A549 treated with GW870086 at 1 μM for 4 hours (cell line): Measurements from ENCODE around the gene CAMK1G. TPM values are rescaled to one million over a fixed set of nuclear protein-coding genes. Genes with fewer than 3 reads are reported as not detected.

Source experiments
- total RNA-seq: library from RNA; stranded (reverse); fragments of 200-300 nt; extraction: Qiagen RNA extraction; gene quantifications from 5 replicates; pipeline ENCODE4 v1.2.3, GENCODE V29; 2022; ENCODE audit warnings: low read depth

The CAMK1G gene
- 0.16 to 0.51 TPM (median 0.26 TPM) in 5 replicates for total RNA-seq

DNA sequence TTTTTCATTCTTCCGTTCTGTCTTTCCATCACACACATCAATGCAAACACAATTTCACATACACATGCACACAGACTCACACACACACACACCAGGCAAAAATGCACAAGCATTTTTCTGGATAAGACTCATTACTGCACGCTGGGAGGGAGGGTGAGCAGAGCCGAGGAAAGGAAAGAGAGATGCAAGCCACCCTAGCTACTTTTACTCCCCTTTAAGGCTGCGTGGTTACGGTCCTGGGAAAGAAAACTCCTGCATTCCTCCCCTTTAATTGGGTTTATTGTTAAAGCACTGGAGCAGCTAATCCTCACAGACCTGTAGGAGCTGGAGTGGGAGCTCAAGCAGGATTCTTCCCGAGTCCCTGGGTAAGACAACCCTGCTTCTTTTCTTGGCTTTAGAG, at the start of gene CAMK1G:
TSS of gene CAMK1G (plus strand) at position 307 of the 400 bp plus-strand sequence. CDS start 11,270 bp downstream, outside the sequence.

DNA sequence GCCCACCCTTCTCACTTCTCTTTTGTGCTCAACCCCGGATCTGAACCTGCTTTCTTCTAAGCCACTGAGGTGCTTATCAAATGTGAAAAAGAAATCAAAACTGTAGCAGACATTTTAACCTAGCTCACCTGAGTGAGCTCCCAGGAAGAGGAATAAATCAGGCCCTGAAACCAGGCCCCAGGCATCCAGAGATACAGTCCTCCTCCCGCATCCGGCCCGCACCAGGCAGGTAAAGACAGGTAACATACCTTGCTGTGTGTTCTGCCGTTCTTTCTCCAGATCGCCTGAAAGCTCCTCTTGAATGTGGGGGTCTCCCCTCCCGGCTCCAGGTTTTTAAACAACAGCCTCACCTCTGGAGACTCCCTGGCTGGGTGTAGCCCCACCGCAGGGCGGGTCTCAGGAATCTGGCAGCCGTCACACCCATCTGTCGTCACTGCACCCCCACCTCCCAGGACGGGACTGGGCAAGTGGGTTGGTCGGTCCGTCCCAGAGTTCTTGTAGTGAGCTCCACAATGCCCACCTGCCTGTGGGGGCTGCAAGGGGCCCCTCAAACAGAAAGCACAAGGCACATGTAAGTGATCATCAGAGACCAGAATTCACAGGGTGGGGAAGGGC, 68.7 kb downstream of the CAMK1G start, which contains the start of gene LAMB3:
TSS of gene LAMB3 (minus strand) at position 305 of the 615 bp plus-strand sequence. CDS start 1,481 bp downstream, outside the sequence.

Other genes with a start within 250 kb of the CAMK1G start
- gene LAMB3, start 68.7 kb downstream of the CAMK1G start, total RNA-seq: 18.3 to 22.7 TPM (median 19.3 TPM) in 5 replicates
- gene G0S2, start 91.7 kb downstream of the CAMK1G start, total RNA-seq: 3.0 to 4.7 TPM (median 3.4 TPM) in 5 replicates
- gene HSD11B1, start 121.1 kb downstream of the CAMK1G start, total RNA-seq: 0.09 to 0.65 TPM (median 0.26 TPM) in 3 of 5 replicates, not detected in the others
- gene TRAF3IP3, start 172.3 kb downstream of the CAMK1G start, total RNA-seq: not detected in 5 replicates
- gene C1orf74, start 200.8 kb downstream of the CAMK1G start, total RNA-seq: 1.1 to 1.6 TPM (median 1.6 TPM) in 5 replicates
- 0.09 to 0.16 TPM (median 0.13 TPM) in 5 replicates for gene IRF6, start 222.4 kb downstream of the CAMK1G start, total RNA-seq
- 9.7 to 10.8 TPM (median 10.2 TPM) in 5 replicates for gene UTP25, start 244.3 kb downstream of the CAMK1G start, total RNA-seq